Bronchial epithelial cell (primary cell): Measurements from ENCODE around the gene SLC25A39. TPM values are rescaled to one million over a fixed set of nuclear protein-coding genes. Genes with fewer than 3 reads are reported as not detected.
A peak's percentile ranks its signal among the peaks of the same experiment; 100 is the strongest.

Source experiments
- DNase-seq: peaks from one replicate; pipeline ENCODE4 v3.0.0-alpha.2; 2010; ENCODE audit warnings: low read depth
- FAIRE-seq: peaks from 2 replicates; lab custom pipeline; 2011; peaks lifted over from hg19 to GRCh38; lab: Jason Lieb, UNC
- H3K27me3 ChIP-seq: 2 replicates; pipeline ENCODE4 v1.5.1; 2011; ENCODE audit warnings: low read length; ENCODE audit not compliant: control insufficient read depth, insufficient read depth
- H3K36me3 ChIP-seq: 2 replicates; pipeline ENCODE4 v1.5.1; 2011; ENCODE audit warnings: low read length; ENCODE audit not compliant: control insufficient read depth, insufficient read depth
- H3K4me3 ChIP-seq: 2 replicates; pipeline ENCODE4 v1.5.1; 2011; ENCODE audit warnings: mild to moderate bottlenecking, low read depth, low read length, control low read depth
- total RNA-seq: library from RNA; depleted of rRNA; stranded (reverse); fragments of >200 nt; gene quantifications from 2 replicates; pipeline ENCODE4 v1.2.1, GENCODE V29; 2014
- TF ChIP-seq, protein P1 (sequence below): IDR thresholded peaks from 2 replicates; pipeline ENCODE4 v1.5.1; 2011; ENCODE audit warnings: mild to moderate bottlenecking, moderate library complexity, low read length, control low read depth, inconsistent platforms; ENCODE audit not compliant: insufficient read depth, severe bottlenecking

SLC25A39 gene
- total RNA-seq, 1 donor from 2014 or later: 83.7 TPM

DNA sequence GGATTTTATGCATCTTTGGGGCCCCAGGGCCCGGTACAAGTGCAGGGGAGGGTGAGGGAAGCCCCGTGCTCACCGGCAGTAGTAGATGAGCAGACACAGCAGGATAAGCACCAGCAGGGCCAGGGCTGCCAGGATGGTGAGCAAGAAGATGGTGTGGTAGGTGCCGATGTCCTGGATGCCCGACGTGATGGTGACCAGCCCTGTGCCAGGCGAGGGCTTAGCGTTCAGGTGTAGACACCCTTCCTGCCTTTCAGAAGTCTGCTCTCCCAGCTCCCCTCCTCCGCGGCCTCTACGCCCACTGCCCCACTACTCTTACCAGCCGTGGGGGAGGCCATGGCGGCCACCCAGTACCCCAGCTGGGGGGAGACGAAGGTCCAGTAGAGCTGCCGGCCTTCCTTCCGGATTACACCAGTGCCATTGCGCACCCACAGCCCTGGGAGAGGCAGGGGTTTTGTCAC, 31.0 kb upstream of the SLC25A39 start:
- FAIRE-seq (no peak), DNase-seq (no peak)
- Histone ChIP-seq H3K27me3 (no peaks in the 10 kb centered on the region), H3K4me3 (no peak overlapping the region), H3K36me3 (peaks cover 20% of the 10 kb centered on the region)
- TF ChIP-seq, protein P1, sequence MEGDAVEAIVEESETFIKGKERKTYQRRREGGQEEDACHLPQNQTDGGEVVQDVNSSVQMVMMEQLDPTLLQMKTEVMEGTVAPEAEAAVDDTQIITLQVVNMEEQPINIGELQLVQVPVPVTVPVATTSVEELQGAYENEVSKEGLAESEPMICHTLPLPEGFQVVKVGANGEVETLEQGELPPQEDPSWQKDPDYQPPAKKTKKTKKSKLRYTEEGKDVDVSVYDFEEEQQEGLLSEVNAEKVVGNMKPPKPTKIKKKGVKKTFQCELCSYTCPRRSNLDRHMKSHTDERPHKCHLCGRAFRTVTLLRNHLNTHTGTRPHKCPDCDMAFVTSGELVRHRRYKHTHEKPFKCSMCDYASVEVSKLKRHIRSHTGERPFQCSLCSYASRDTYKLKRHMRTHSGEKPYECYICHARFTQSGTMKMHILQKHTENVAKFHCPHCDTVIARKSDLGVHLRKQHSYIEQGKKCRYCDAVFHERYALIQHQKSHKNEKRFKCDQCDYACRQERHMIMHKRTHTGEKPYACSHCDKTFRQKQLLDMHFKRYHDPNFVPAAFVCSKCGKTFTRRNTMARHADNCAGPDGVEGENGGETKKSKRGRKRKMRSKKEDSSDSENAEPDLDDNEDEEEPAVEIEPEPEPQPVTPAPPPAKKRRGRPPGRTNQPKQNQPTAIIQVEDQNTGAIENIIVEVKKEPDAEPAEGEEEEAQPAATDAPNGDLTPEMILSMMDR: no peak

DNA sequence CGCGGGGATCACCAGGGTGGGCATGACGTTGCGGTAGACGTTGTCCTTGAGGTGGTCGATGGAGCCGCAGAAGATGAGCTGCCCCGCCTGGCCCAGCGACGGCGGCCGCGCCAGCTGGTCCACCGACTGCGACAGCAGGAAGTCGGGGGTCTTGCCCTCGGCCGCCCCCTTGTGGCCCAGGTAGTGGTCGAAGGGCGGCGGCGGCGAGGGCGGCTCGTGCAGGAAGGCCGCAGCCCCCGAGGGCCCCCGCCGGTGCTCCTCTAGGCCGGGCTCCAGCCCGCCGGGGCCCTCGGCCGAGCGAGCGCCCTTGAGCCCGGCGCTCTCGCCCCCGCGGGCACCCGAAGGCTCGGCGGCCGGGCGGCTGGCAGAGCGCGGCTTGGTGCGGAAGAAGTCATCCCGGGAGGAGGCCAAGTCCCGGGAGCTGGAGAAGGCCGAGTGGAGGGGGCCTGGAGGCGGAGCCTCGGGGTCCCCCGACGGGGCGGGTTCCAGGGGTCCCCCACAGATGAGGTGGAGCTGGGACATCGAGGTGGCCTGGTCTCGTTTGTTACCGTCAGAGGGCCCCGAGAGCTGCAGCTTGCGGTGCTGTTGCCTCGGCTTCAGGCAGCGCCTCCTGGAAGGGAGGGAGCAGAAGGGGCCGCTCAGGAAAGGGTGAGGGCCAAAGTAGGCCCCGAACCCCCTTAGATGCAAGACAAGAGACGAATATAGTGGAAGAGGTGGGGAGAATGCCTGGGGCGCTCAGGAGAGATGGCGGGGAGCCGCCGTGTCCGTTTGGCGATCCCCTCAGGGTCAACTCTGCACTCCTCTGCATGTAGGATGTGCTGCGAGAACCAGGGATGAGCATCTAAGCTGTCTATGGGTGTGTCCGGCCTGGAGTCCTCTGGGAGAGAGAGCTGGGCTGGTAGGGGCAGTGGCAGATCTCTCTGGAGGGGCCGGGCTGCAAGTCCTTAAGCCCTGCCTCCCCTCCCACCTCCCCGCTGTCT, 30.2 kb upstream of the SLC25A39 start:
- TF ChIP-seq, protein P1: peak; percentile 35
- no peak overlapping the region for H3K4me3 ChIP-seq
- FAIRE-seq (no peak), DNase-seq (no peak)
- peaks cover 26% of the 10 kb centered on the region for H3K36me3 ChIP-seq
- H3K27me3 ChIP-seq: no peaks in the 10 kb centered on the region

DNA sequence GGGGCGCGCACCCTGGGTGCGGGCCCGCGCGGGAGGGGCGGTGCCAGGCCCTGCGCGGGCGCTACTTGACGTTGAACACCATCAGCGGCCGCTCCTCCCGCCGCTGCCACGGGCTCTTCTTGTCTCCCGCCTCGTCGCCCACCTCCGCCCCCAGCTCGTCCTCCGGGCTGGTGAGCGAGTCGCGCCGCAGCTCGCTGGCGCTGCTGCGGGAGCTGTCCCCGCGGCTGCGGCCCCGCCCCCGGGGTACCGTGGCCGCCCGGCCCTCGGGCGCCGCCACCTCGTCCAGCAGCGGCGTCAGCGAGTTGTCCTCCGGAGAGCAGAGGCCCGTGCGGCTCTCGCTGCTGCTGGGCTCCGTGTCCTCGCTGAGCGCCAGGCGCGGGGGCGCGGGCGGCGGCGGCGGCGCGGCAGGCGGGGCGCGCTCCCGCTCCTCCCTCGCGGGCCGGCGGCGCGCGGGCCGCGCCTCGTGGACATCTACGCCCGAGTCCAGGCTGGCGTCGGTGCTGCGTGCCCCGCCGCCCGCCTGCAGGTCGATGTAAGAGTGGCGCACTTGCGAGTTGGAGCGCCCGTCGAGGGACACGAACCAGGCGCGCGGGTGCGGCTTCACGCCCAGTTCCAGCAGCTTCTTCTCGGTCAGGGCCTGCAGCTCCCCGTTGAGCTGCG, 29.2 kb upstream of the SLC25A39 start:
- no peaks in the 10 kb centered on the region for H3K27me3 ChIP-seq
- TF ChIP-seq, protein P1: no peak
- H3K36me3 ChIP-seq: peaks cover 32% of the 10 kb centered on the region
- DNase-seq (no peak), FAIRE-seq (no peak)
- peak overlapping the region; percentile 10 for H3K4me3 ChIP-seq

DNA sequence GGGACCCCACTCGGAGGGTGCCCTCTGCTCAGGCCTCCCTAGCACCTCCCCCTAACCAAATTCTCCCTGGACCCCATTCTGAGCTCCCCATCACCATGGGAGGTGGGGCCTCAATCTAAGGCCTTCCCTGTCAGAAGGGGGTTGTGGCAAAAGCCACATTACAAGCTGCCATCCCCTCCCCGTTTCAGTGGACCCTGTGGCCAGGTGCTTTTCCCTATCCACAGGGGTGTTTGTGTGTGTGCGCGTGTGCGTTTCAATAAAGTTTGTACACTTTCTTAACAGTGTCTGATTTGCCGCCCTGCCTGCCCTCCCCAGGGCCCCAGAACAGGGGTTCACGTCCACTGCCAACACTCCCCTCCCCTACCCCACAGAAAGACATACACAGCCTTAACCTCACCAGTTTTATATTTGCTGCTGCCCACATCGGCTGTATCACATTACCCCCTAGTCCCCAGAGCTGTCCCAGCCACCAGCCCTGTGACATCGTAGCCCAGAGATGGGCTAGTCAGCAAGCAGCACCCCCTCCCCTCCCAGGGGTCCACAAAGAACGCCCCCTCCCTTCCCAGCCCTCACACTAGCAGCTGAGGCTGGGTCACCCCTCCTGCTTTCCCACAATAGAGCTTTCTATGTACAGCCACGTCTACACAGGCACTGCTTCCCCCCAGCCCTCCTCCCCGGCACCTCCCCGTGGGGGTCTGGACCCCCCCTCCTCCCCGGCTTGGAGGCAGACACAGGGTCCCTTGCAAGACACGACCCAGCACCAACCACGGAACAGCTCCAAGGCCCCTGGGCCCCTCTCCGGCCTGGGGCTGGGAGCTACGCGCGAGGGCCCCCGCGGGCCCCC, 28.4 kb upstream of the SLC25A39 start:
- FAIRE-seq: no peak
- TF ChIP-seq, protein P1: no peak
- Histone ChIP-seq H3K27me3 (no peaks in the 10 kb centered on the region), H3K4me3 (no peak overlapping the region), H3K36me3 (peaks cover 32% of the 10 kb centered on the region)
- DNase-seq: no peak

DNA sequence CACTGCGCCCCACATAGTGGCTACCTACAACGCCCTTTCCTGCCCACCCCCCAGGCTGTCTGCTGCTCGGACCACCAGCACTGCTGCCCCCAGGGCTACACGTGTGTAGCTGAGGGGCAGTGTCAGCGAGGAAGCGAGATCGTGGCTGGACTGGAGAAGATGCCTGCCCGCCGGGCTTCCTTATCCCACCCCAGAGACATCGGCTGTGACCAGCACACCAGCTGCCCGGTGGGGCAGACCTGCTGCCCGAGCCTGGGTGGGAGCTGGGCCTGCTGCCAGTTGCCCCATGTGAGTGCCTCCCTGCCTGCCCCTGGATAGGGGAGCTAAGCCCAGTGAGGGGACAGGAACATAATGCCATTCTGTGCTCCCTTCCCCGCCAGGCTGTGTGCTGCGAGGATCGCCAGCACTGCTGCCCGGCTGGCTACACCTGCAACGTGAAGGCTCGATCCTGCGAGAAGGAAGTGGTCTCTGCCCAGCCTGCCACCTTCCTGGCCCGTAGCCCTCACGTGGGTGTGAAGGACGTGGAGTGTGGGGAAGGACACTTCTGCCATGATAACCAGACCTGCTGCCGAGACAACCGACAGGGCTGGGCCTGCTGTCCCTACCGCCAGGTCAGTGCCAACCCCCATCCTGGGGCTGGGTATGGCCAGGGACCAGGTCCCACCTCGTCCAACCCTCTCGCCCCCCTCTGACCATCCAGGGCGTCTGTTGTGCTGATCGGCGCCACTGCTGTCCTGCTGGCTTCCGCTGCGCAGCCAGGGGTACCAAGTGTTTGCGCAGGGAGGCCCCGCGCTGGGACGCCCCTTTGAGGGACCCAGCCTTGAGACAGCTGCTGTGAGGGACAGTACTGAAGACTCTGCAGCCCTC, 27.6 kb upstream of the SLC25A39 start:
- H3K27me3 ChIP-seq: no peaks in the 10 kb centered on the region
- no peak overlapping the region for H3K4me3 ChIP-seq
- DNase-seq (no peak), FAIRE-seq (no peak)
- TF ChIP-seq, protein P1: no peak
- H3K36me3 ChIP-seq: peaks cover 32% of the 10 kb centered on the region
